HEK293 (cell line): Measurements from ENCODE around the gene ALG6.

Experiments
- OSR2 ChIP-seq: fragments of 450-650 bp; formaldehyde crosslinking; IDR thresholded peaks from 2 replicates; pipeline ENCODE4 v1.5.1; 2016; ENCODE audit warnings: missing biosample characterization, missing genetic modification characterization
- SP2 ChIP-seq: fragments of 450-650 bp; formaldehyde crosslinking; IDR thresholded peaks from 2 replicates; pipeline ENCODE4 v1.5.1; 2016; ENCODE audit warnings: missing biosample characterization, missing genetic modification characterization
- YY1 ChIP-seq: fragments of 450-650 bp; formaldehyde crosslinking; IDR thresholded peaks from 2 replicates; pipeline ENCODE4 v1.5.1; 2018; ENCODE audit warnings: missing biosample characterization, missing genetic modification characterization
- ZNF529 ChIP-seq: fragments of 450-650 bp; formaldehyde crosslinking; IDR thresholded peaks from 2 replicates; pipeline ENCODE4 v1.5.1; 2017; ENCODE audit warnings: missing genetic modification characterization, missing biosample characterization; ENCODE audit not compliant: insufficient replicate concordance
- ZNF707 ChIP-seq: fragments of 450-650 bp; formaldehyde crosslinking; IDR thresholded peaks from 2 replicates; pipeline ENCODE4 v1.5.1; 2016; ENCODE audit warnings: missing biosample characterization, missing genetic modification characterization
- TF ChIP-seq, protein P1 (sequence below): fragments of 450-650 bp; formaldehyde crosslinking; conservative IDR thresholded peaks from 2 replicates; pipeline ENCODE4 v1.5.1; 2016; ENCODE audit warnings: low read depth, missing biosample characterization, missing genetic modification characterization
- TF ChIP-seq, protein P2 (sequence below): fragments of 450-650 bp; formaldehyde crosslinking; IDR thresholded peaks from 2 replicates; pipeline ENCODE4 v1.5.1; 2017; ENCODE audit warnings: missing biosample characterization, mild to moderate bottlenecking, missing genetic modification characterization, moderate library complexity
- TF ChIP-seq, protein P3 (sequence below): fragments of 450-650 bp; formaldehyde crosslinking; IDR thresholded peaks from 2 replicates; pipeline ENCODE4 v1.5.1; 2016; ENCODE audit warnings: missing biosample characterization, missing genetic modification characterization
- TF ChIP-seq, protein P4 (sequence below): fragments of 450-650 bp; formaldehyde crosslinking; IDR thresholded peaks from 2 replicates; pipeline ENCODE4 v1.5.1; 2017; ENCODE audit warnings: missing biosample characterization, missing genetic modification characterization

DNA sequence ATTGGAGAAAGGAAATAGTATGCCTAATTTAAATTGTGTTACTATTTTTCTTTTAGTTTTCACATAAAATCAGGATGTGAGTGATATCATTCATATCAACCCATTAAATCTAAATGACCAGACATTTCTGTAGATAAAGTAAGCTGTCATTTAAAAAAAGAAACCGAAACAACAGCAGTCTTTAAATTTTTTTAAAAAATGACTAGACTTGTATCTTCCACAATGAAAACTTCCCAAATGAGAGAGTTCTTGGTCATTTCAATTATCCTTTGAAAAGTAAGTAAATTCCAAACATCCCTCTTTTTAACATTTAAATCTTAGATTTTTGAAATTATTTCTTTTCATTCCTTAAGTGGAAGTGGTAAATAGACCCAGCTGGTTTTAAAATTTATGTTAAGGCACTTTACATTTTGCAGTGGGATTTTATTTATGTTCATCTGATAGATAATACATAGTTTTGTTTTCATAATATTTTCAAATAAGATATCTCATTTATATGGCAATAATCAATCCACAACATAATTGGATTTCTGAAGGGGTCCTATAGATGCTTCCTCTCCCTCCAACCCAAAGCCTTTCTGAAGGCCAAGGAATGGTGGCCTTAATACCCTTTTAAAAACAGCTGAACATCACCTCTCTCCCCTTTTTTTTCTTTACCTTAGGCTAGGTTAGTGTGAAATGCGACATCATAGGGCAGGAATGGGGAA is 42.0 kb upstream of the ALG6 start:
- no peak for TF ChIP-seq ZNF707 (tag by site-specific recombination)
- TF ChIP-seq YY1 (tag by site-specific recombination): no peak
- TF ChIP-seq, protein P1, sequence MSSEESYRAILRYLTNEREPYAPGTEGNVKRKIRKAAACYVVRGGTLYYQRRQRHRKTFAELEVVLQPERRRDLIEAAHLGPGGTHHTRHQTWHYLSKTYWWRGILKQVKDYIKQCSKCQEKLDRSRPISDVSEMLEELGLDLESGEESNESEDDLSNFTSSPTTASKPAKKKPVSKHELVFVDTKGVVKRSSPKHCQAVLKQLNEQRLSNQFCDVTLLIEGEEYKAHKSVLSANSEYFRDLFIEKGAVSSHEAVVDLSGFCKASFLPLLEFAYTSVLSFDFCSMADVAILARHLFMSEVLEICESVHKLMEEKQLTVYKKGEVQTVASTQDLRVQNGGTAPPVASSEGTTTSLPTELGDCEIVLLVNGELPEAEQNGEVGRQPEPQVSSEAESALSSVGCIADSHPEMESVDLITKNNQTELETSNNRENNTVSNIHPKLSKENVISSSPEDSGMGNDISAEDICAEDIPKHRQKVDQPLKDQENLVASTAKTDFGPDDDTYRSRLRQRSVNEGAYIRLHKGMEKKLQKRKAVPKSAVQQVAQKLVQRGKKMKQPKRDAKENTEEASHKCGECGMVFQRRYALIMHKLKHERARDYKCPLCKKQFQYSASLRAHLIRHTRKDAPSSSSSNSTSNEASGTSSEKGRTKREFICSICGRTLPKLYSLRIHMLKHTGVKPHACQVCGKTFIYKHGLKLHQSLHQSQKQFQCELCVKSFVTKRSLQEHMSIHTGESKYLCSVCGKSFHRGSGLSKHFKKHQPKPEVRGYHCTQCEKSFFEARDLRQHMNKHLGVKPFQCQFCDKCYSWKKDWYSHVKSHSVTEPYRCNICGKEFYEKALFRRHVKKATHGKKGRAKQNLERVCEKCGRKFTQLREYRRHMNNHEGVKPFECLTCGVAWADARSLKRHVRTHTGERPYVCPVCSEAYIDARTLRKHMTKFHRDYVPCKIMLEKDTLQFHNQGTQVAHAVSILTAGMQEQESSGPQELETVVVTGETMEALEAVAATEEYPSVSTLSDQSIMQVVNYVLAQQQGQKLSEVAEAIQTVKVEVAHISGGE (tag by site-specific recombination): no peak
- TF ChIP-seq, protein P2, sequence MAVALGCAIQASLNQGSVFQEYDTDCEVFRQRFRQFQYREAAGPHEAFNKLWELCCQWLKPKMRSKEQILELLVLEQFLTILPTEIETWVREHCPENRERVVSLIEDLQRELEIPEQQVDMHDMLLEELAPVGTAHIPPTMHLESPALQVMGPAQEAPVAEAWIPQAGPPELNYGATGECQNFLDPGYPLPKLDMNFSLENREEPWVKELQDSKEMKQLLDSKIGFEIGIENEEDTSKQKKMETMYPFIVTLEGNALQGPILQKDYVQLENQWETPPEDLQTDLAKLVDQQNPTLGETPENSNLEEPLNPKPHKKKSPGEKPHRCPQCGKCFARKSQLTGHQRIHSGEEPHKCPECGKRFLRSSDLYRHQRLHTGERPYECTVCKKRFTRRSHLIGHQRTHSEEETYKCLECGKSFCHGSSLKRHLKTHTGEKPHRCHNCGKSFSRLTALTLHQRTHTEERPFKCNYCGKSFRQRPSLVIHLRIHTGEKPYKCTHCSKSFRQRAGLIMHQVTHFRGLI (tag by site-specific recombination): no peak
- TF ChIP-seq SP2 (tag by site-specific recombination): no peak
- TF ChIP-seq, protein P3, sequence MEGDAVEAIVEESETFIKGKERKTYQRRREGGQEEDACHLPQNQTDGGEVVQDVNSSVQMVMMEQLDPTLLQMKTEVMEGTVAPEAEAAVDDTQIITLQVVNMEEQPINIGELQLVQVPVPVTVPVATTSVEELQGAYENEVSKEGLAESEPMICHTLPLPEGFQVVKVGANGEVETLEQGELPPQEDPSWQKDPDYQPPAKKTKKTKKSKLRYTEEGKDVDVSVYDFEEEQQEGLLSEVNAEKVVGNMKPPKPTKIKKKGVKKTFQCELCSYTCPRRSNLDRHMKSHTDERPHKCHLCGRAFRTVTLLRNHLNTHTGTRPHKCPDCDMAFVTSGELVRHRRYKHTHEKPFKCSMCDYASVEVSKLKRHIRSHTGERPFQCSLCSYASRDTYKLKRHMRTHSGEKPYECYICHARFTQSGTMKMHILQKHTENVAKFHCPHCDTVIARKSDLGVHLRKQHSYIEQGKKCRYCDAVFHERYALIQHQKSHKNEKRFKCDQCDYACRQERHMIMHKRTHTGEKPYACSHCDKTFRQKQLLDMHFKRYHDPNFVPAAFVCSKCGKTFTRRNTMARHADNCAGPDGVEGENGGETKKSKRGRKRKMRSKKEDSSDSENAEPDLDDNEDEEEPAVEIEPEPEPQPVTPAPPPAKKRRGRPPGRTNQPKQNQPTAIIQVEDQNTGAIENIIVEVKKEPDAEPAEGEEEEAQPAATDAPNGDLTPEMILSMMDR (tag by site-specific recombination): no peak
- TF ChIP-seq, protein P4, sequence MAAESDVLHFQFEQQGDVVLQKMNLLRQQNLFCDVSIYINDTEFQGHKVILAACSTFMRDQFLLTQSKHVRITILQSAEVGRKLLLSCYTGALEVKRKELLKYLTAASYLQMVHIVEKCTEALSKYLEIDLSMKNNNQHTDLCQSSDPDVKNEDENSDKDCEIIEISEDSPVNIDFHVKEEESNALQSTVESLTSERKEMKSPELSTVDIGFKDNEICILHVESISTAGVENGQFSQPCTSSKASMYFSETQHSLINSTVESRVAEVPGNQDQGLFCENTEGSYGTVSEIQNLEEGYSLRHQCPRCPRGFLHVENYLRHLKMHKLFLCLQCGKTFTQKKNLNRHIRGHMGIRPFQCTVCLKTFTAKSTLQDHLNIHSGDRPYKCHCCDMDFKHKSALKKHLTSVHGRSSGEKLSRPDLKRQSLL (tag by site-specific recombination): no peak
- no peak for TF ChIP-seq OSR2
- no peak for TF ChIP-seq ZNF529 (tag by site-specific recombination)
